T-helper 9 cell (primary cell): ENCODE results near the gene PPP1CB.
A peak's percentile ranks its signal among the peaks of the same experiment; 100 is the strongest.
"Not testable (repeated sequence)": the region's sequence is repeated elsewhere in the genome, so short reads cannot be mapped to it uniquely, and the experiment has no call there.

Experiments used
- DNase-seq: peaks from one replicate; pipeline ENCODE4 v3.0.0-alpha.2; 2020

The PPP1CB gene

GRCh38 chr2:28780496-28780895 lies 28.9 kb downstream of the PPP1CB start:
- DNase-seq, result no peak

DNA sequence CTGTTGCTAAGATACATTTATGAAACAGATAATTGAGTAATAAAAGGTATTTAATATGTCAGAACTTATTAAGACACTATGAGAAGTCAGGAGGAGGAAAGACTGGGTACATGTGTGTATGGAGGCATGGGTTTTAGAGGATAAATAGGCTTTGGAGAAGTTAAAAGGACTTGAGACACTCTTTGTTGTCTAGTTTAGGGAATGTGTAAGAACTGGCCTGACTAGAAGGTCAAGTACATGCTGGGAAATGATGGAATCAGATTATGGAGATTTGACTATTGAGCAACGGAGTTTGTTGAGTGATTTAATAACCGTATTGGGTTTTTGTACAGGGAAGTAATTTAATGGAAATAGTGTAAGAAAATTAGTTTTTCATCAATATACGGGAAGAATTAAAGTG lies 30.8 kb downstream of the PPP1CB start:
- DNase-seq, result no peak

- not testable (repeated sequence) for DNase-seq
Measured at GRCh38 chr2:28784570-28784969, 32.9 kb downstream of the PPP1CB start.

DNA sequence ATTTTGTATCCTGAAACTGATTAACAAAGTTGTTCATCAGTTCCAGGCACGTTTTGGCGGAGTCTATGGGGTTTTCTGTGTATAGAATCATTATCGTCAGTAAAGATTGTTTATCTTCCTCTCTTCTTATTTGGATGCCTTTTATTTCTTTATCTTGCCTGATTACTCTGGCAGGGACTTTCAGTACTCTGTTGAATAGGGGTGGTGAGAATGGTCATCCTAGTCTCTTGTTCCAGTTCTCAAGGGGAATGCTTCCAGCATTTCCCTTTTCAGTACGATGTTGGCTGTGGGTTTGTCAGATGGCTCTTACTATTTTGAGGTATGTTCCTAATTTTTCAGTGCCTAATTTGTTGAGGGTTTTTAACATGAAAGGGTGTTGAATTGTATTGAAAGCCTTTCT lies 45.0 kb downstream of the PPP1CB start:
- DNase-seq, result no peak

GRCh38 chr2:28801726-28802125 lies 50.1 kb downstream of the PPP1CB start:
- no peak for DNase-seq

DNA sequence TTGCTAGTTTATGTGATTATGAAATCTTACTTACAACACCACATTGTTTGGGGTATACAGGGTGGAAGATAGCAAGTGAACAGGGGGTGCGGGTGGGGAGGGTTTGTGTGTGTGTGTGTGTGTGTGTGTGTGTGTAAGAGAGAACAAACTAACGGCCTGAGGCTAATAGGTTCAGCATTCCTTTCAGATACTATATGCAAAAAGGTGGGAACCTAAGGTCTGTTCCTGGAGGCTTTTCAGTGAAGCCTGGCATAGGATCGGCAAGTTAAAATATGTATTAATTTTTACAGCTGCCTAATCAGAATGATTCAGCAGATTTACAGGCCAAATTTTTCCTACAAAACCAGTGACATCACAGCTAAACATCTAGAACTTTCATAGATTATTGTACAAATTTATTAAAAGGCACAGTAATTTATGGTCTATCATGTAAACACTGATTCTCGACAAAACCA lies 51.4 kb downstream of the PPP1CB start:
- DNase-seq, result no peak

DNA sequence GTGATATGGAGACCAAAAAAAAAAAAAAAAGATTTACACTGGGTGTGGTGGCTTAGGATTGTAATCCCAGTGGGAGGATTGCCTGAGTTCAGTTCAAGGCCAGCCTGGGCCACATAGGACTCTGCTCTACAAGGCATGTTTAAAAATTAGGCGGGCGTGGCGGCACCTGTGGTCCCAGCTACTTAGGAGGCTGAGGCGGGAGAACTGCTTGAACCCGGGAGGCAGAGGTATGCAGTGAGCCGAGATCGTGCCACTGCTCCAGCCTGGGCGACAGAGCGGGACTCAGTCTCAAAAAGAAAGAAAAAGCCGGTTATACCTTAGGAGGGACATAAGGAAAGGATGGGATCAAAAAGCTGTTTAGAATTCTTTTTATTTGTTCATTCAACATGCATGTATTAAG lies 58.3 kb downstream of the PPP1CB start:
- no peak for DNase-seq

- DNase-seq, result peak; percentile 74
Measured at GRCh38 chr2:28810384-28811285, 59.0 kb downstream of the PPP1CB start, which contains the start of gene SPDYA. SPDYA (plus strand) TSS chr2:28810834; CDS start chr2:28816015, 5,181 bp downstream.

- DNase-seq, result no peak
Measured at GRCh38 chr2:28818053-28818452, 66.4 kb downstream of the PPP1CB start.

- peak; percentile 45 for DNase-seq
Measured at GRCh38 chr2:28821295-28821958, 69.8 kb downstream of the PPP1CB start.

DNA sequence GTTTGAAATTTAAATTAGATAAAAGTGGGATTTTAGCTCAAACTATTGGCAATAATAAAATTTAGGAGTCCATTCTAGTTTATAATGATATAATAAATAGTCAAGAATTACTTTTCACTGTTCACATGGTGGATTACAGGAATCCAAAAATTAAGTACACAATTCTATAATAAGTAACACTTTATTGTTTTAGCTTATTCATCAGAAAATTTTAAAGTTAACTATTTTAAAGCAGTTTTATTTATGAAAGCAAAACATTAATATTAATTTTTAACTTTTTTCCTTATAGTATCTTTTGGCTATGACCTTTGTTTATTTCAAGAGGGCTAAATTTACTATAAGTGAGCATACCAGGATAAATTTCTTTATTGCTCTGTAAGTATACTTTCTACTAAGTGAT lies 70.4 kb downstream of the PPP1CB start:
- DNase-seq, result no peak

DNA sequence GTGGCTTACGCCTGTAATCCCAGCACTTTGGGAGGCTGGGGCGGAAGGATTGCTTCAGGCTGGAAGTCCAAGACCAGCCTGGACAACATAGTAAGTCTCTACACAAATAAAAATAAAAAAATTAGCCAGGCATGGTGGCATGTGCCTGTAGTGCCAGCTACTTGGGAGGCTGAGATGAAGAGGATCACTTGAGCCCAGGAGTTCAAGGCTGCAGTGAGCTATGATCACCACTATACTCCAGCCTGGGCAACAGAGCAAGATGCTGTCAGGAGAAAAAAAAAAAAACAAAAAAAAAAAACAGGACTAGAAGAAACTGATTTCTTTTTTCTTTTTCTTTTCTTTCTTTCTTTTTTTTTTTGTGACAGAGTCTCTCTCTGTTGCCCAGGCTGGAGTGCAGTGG lies 72.6 kb downstream of the PPP1CB start:
- DNase-seq, result no peak

DNA sequence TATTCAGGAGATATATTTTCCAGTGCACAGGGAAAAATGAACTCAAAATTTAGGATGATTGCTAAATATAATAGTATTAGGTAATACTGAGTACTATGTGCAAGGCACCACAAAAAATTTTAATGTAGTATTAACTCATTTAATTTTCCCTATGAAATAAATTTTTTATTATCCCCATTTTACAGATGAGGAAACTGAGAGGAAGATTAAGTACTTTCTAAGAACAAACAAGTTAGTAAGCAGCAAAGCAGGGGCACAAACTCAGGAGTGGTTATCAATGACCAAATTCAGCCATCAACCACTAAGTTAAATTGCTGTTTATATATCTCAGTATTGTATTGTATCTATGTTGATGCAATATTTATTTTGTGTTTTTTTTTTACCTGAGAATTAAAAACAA lies 73.2 kb downstream of the PPP1CB start:
- DNase-seq, result no peak

GRCh38 chr2:28828382-28828781 lies 76.8 kb downstream of the PPP1CB start:
- DNase-seq, result no peak

GRCh38 chr2:28833740-28834470 lies 82.3 kb downstream of the PPP1CB start:
- no peak for DNase-seq

DNA sequence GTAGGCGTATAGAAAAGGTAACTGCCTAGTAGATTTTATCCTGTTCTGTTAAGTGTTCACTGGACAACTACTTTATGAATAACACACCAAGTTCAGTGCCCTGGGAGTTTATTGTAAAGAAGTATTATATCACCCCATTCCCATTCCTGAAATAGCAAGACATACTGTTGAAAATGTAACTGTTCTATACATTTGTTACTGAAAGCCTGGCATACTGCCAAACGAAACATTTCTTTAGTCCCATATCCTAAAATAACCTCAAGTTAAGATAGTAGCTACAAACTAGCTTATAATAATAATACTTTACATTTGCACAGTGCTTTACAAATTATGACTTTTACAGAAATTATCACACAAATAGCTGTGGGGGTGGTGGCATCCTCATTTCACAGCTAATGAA lies 84.2 kb downstream of the PPP1CB start:
- no peak for DNase-seq

DNA sequence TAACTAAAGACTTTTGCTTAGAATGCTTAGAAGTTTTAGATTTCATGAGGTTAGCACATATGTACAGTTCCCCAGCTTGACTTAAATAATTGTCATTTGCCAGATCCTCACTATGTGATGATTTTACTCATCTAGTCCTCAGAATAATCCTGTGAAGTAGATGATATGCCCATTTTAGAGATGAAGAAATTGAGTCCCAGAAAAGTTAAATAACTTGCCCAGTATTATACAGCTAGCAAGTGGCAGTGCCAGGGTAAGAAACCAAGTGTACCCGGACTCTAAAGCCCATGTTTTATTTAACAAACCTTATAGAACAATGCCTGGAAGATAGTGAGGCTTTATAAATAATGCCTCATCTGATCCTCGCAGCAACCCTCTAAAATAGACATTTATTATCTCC lies 87.3 kb downstream of the PPP1CB start:
- DNase-seq, result no peak

DNA sequence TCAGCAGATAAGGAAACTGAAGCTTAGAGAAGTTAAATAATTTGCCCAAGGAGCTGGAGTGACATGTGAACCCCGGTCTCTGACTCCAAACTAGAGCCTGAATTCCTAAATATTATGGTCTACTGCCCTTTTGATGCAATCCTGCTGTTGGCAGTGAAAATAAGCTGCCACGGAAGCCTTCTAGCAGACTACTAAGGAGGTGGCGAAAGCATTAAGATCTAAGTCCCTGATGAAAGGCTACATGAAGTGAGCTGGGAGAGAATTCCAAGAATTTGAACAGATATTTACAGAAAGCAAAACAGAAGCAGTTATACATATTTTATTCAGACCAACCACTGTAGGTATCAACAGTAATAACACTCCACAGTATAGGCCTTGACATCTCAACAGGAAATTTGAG lies 90.4 kb downstream of the PPP1CB start:
- DNase-seq, result no peak
